PC-3 (cell line): ENCODE measurements around the gene C1D. TPM values are rescaled to one million over a fixed set of nuclear protein-coding genes. Genes with fewer than 3 reads are reported as not detected.
"Not testable (repeated sequence)": the region's sequence is repeated elsewhere in the genome, so short reads cannot be mapped to it uniquely, and the experiment has no call there.

Experiments used
- ATAC-seq: fragments of 200-7000 bp; cut with Tn5 transposase; 2 replicates; pipeline ENCODE4 v1.9.1; 2020; ENCODE audit warnings: mild to moderate bottlenecking, moderate library complexity
- BruUV-seq: library from RNA; stranded (reverse); fragments of 400-500 nt; replicated peaks from 2 replicates; lab custom pipeline; 2021; lab: Mats Ljungman, UMichigan
- CTCF ChIA-PET: fragments of 300-600 bp; sonication (Branson Sonifier 250); formaldehyde crosslinking; loops from one replicate; lab custom pipeline; 2022; ENCODE audit warnings: antibody characterized with exemption; lab: Charles Lee
- POLR2A ChIA-PET: fragments of 300-600 bp; sonication (Branson Sonifier 250); formaldehyde crosslinking; loops from one replicate; lab custom pipeline; 2022; ENCODE audit warnings: antibody characterized with exemption; ENCODE audit not compliant: unreplicated experiment; lab: Charles Lee
- DNase-seq: peaks from one replicate; pipeline ENCODE4 v3.0.0-alpha.2; 2015
- H2AFZ ChIP-seq: fragments of 300-600 bp; sonication (generic); 2 replicates; pipeline ENCODE4 v1.6.0; 2016; ENCODE audit warnings: antibody characterized with exemption, low read length
- H3F3A ChIP-seq: fragments of 300-600 bp; sonication (generic); one replicate; pipeline ENCODE4 v1.6.0; 2017; ENCODE audit warnings: antibody characterized with exemption, low read length, control low read depth, mild to moderate bottlenecking; ENCODE audit not compliant: unreplicated experiment
- H3K27ac ChIP-seq: fragments of 300-600 bp; sonication (generic); 2 replicates; pipeline ENCODE4 v1.5.1; 2016; ENCODE audit warnings: mild to moderate bottlenecking, low read length
- H3K27me3 ChIP-seq: fragments of 300-600 bp; sonication (generic); 2 replicates; pipeline ENCODE4 v1.6.1; 2016; ENCODE audit warnings: low read length, mixed read lengths
- H3K36me3 ChIP-seq: fragments of 300-600 bp; sonication (generic); 2 replicates; pipeline ENCODE4 v1.6.1; 2016; ENCODE audit warnings: low read depth, mixed run types, low read length, mixed read lengths
- H3K4me1 ChIP-seq: fragments of 300-600 bp; sonication (generic); 2 replicates; pipeline ENCODE4 v1.5.1; 2016; ENCODE audit warnings: low read length; ENCODE audit not compliant: insufficient read depth
- H3K4me2 ChIP-seq: fragments of 300-600 bp; sonication (generic); 2 replicates; pipeline ENCODE4 v1.6.0; 2016; ENCODE audit warnings: low read length
- H3K4me3 ChIP-seq: fragments of 300-600 bp; sonication (generic); 2 replicates; pipeline ENCODE4 v1.5.1; 2016; ENCODE audit warnings: mild to moderate bottlenecking, low read length, mixed read lengths
- H3K79me2 ChIP-seq: fragments of 300-600 bp; sonication (generic); 2 replicates; pipeline ENCODE4 v1.6.1; 2017; ENCODE audit warnings: low read length, mixed read lengths
- H3K9ac ChIP-seq: fragments of 300-600 bp; sonication (generic); 2 replicates; pipeline ENCODE4 v1.6.0; 2016; ENCODE audit warnings: mild to moderate bottlenecking, low read length
- H3K9me2 ChIP-seq: fragments of 300-600 bp; sonication (generic); replicated peaks from 2 replicates; pipeline ENCODE4 v1.6.1; 2016; ENCODE audit warnings: mixed run types, low read length, mixed read lengths
- H3K9me3 ChIP-seq: fragments of 300-600 bp; sonication (generic); 2 replicates; pipeline ENCODE4 v1.6.1; 2016; ENCODE audit warnings: low read length, mixed read lengths
- H4K20me1 ChIP-seq: fragments of 300-600 bp; sonication (generic); 2 replicates; pipeline ENCODE4 v1.6.1; 2016; ENCODE audit warnings: low read length, mixed read lengths
- EZH2 ChIP-seq: fragments of 300-600 bp; sonication (generic); IDR thresholded peaks from one replicate; pipeline ENCODE4 v1.6.1; 2017; ENCODE audit warnings: antibody characterized with exemption, mild to moderate bottlenecking, low read length; ENCODE audit not compliant: unreplicated experiment
- EZH2phosphoT487 ChIP-seq: fragments of 300-600 bp; sonication (generic); IDR thresholded peaks from 2 replicates; pipeline ENCODE4 v1.6.1; 2018; ENCODE audit warnings: mild to moderate bottlenecking, antibody characterized with exemption, low read length, borderline replicate concordance
- intact Hi-C: fragments of 100-400 bp; cut with micrococcal nuclease; formaldehyde crosslinking; loops from 2 replicates; pipeline ENCODE4 v1.9.0; 2023
- total RNA-seq: library from RNA; depleted of rRNA; stranded (reverse); fragments of >200 nt; gene quantifications from 2 replicates; pipeline ENCODE4 v1.2.3, GENCODE V29; 2014
- TF ChIP-seq, protein P1 (sequence below): fragments of 300-600 bp; sonication (generic); conservative IDR thresholded peaks from 2 replicates; pipeline ENCODE4 v1.5.1; 2017; ENCODE audit warnings: antibody characterized with exemption, low read depth, mild to moderate bottlenecking, low read length

The C1D gene
- total RNA-seq, 1 experiment from 2014 or later = 19.1 TPM

- H3K27me3 ChIP-seq = no peaks in the 10 kb centered on the region
- H3K9me2 ChIP-seq = no peaks in the 10 kb centered on the region
- H3K4me3 ChIP-seq = peak overlapping the region; percentile 42
- H3K9ac ChIP-seq = peak overlapping the region; percentile 61
- H3K4me1 ChIP-seq = peaks cover 23% of the 10 kb centered on the region
- no TSS peak for BruUV-seq
- CTCF ChIA-PET = interaction anchor here (0.5 to 0.7 kb wide), 3 partner anchors 48 to 346 kb away, joined by 3 to 5 read pairs (median 3); no protein-coding TSS in a partner anchor
- no peaks in the 10 kb centered on the region for H4K20me1 ChIP-seq
- no peaks in the 10 kb centered on the region for H3K9me3 ChIP-seq
- no peaks in the 10 kb centered on the region for H3K79me2 ChIP-seq
- POLR2A ChIA-PET = interaction anchor here (0.6 kb wide), 3 partner anchors 70 to 1430 kb away, joined by 3 to 4 read pairs (median 3); no protein-coding TSS in a partner anchor
- H3F3A ChIP-seq = peaks cover 6% of the 10 kb centered on the region
- H3K36me3 ChIP-seq = no peaks in the 10 kb centered on the region
- H3K4me2 ChIP-seq = peak overlapping the region; percentile 80
- peak overlapping the region; percentile 67 for H2AFZ ChIP-seq
- intact Hi-C loops = loop anchor here (1.0 kb wide), 1 partner anchor 80 kb away; no protein-coding TSS in a partner anchor
- peak overlapping the region; percentile 92 for H3K27ac ChIP-seq
- DNase-seq (peak; percentile 94), ATAC-seq (peak; percentile 99)
- TF ChIP-seq, protein P1, sequence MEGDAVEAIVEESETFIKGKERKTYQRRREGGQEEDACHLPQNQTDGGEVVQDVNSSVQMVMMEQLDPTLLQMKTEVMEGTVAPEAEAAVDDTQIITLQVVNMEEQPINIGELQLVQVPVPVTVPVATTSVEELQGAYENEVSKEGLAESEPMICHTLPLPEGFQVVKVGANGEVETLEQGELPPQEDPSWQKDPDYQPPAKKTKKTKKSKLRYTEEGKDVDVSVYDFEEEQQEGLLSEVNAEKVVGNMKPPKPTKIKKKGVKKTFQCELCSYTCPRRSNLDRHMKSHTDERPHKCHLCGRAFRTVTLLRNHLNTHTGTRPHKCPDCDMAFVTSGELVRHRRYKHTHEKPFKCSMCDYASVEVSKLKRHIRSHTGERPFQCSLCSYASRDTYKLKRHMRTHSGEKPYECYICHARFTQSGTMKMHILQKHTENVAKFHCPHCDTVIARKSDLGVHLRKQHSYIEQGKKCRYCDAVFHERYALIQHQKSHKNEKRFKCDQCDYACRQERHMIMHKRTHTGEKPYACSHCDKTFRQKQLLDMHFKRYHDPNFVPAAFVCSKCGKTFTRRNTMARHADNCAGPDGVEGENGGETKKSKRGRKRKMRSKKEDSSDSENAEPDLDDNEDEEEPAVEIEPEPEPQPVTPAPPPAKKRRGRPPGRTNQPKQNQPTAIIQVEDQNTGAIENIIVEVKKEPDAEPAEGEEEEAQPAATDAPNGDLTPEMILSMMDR = no peak
- TF ChIP-seq EZH2phosphoT487 = no peak
- TF ChIP-seq EZH2 = no peak
Measured at GRCh38 chr2:67997528-67997900, 65.3 kb downstream of the C1D start.

GRCh38 chr2:67996772-67997527, 65.9 kb downstream of the C1D start:
- Histone ChIP-seq H4K20me1 (no peaks in the 10 kb centered on the region), H3K4me3 (peak overlapping the region; percentile 42), H3K27ac (peak overlapping the region; percentile 92), H3K4me1 (peaks cover 23% of the 10 kb centered on the region), H2AFZ (peak overlapping the region; percentile 67), H3K27me3 (no peaks in the 10 kb centered on the region), H3K9me3 (no peaks in the 10 kb centered on the region), H3K9ac (peak overlapping the region; percentile 61), H3K4me2 (peak overlapping the region; percentile 80), H3K79me2 (no peaks in the 10 kb centered on the region), H3K9me2 (no peaks in the 10 kb centered on the region), H3K36me3 (no peaks in the 10 kb centered on the region), H3F3A (peaks cover 6% of the 10 kb centered on the region)
- POLR2A ChIA-PET = interaction anchor here (0.6 kb wide), 2 partner anchors 155 to 1429 kb away, joined by 3 to 4 read pairs; no protein-coding TSS in a partner anchor
- TF ChIP-seq, protein P1 = no peak
- TF ChIP-seq EZH2phosphoT487 = no peak
- peak; percentile 4 for DNase-seq
- TSS peak; percentile 75 for BruUV-seq
- ATAC-seq = peak; percentile 41
- CTCF ChIA-PET = interaction anchor here (0.5 to 0.7 kb wide), 2 partner anchors 50 to 346 kb away, joined by 3 to 5 read pairs; no protein-coding TSS in a partner anchor
- intact Hi-C loops = loop anchor here (1.0 kb wide), 1 partner anchor 80 kb away; no protein-coding TSS in a partner anchor

- peaks cover 23% of the 10 kb centered on the region for H3K4me1 ChIP-seq
- no peak overlapping the region for H3K4me2 ChIP-seq
- BruUV-seq = no TSS peak
- intact Hi-C loops = no loop called here
- no peak overlapping the region for H3K9ac ChIP-seq
- CTCF ChIA-PET = no interaction called here
- no peaks in the 10 kb centered on the region for H3K9me2 ChIP-seq
- H2AFZ ChIP-seq = no peak overlapping the region
- H3K79me2 ChIP-seq = no peaks in the 10 kb centered on the region
- TF ChIP-seq EZH2 (no peak), EZH2phosphoT487 (no peak)
- TF ChIP-seq, protein P1 = no peak
- ATAC-seq (no peak), DNase-seq (no peak)
- peaks cover 6% of the 10 kb centered on the region for H3F3A ChIP-seq
- POLR2A ChIA-PET = no interaction called here
- H3K9me3 ChIP-seq = no peaks in the 10 kb centered on the region
- H4K20me1 ChIP-seq = no peaks in the 10 kb centered on the region
- no peak overlapping the region for H3K4me3 ChIP-seq
- H3K36me3 ChIP-seq = no peaks in the 10 kb centered on the region
- H3K27me3 ChIP-seq = no peaks in the 10 kb centered on the region
- H3K27ac ChIP-seq = no peak overlapping the region
Measured at GRCh38 chr2:67994716-67995115, 68.1 kb downstream of the C1D start.

DNA sequence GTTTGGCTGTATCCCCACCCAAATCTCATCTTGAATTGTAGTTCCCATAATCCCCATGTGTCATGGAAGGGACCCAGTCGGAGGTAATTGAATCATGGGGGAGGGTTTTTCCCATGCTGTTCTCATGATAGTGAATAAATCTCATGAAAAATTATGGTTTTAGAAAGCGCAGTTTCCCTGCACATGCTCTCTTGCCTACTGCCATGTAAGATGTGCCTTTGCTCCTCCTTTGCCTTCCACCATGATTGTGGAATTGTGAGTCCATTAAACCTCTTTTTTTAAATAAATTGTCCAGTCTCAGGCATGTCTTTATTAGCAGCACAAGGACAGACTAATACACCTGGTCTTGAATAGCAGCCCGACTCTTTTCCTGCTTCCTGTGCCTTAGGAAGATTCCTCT, 68.7 kb downstream of the C1D start:
- H3K4me2 ChIP-seq, H3K27ac ChIP-seq, BruUV-seq, H3K4me3 ChIP-seq, H3K9ac ChIP-seq, H3K9me3 ChIP-seq, ATAC-seq, CTCF ChIA-PET, H3F3A ChIP-seq, H3K9me2 ChIP-seq, H3K27me3 ChIP-seq, intact Hi-C loops, DNase-seq, H3K79me2 ChIP-seq, H4K20me1 ChIP-seq, H2AFZ ChIP-seq, POLR2A ChIA-PET, H3K36me3 ChIP-seq: not testable (repeated sequence)
- H3K4me1 ChIP-seq = peaks cover 23% of the 10 kb centered on the region
